Neural progenitor cell (in vitro differentiated cells): ENCODE results near the gene PARP14. TPM values are rescaled to one million over a fixed set of nuclear protein-coding genes. Genes with fewer than 3 reads are reported as not detected.
A peak's percentile ranks its signal among the peaks of the same experiment; 100 is the strongest.
"Not testable (repeated sequence)": the region's sequence is repeated elsewhere in the genome, so short reads cannot be mapped to it uniquely, and the experiment has no call there.

ENCODE experiments used
- DNase-seq: peaks from one replicate; pipeline ENCODE4 v3.0.0-alpha.2; 2016; ENCODE audit warnings: low spot score
- H2AFZ ChIP-seq: fragments of 200-600 bp; sonication (generic); replicated peaks from 2 replicates; pipeline ENCODE4 v1.6.1; 2016; ENCODE audit warnings: antibody characterized with exemption
- H3F3A ChIP-seq: fragments of 200-600 bp; sonication (generic); 2 replicates; pipeline ENCODE4 v1.6.1; 2016; ENCODE audit warnings: antibody characterized with exemption, low read depth
- H3K27ac ChIP-seq: fragments of 200-600 bp; sonication (generic); 2 replicates; pipeline ENCODE4 v1.5.1; 2016; ENCODE audit warnings: mild to moderate bottlenecking
- H3K27me3 ChIP-seq: fragments of 200-600 bp; sonication (generic); 2 replicates; pipeline ENCODE4 v1.6.1; 2016; ENCODE audit warnings: mild to moderate bottlenecking, moderate library complexity
- H3K36me3 ChIP-seq: fragments of 200-600 bp; sonication (generic); 2 replicates; pipeline ENCODE4 v1.5.1; 2016
- H3K4me1 ChIP-seq: fragments of 200-600 bp; sonication (generic); 2 replicates; pipeline ENCODE4 v1.6.1; 2016; ENCODE audit warnings: mixed run types
- H3K4me2 ChIP-seq: fragments of 200-600 bp; sonication (generic); 2 replicates; pipeline ENCODE4 v1.6.1; 2016
- H3K4me3 ChIP-seq: fragments of 200-600 bp; sonication (generic); 2 replicates; pipeline ENCODE4 v1.5.1; 2016
- H3K79me2 ChIP-seq: fragments of 200-600 bp; sonication (generic); 2 replicates; pipeline ENCODE4 v1.6.1; 2016; ENCODE audit warnings: low read depth
- H3K9ac ChIP-seq: fragments of 200-600 bp; sonication (generic); 2 replicates; pipeline ENCODE4 v1.6.1; 2016
- H3K9me3 ChIP-seq: fragments of 200-600 bp; sonication (generic); 2 replicates; pipeline ENCODE4 v1.5.1; 2016; ENCODE audit warnings: low read depth
- H4K20me1 ChIP-seq: fragments of 200-600 bp; sonication (generic); 2 replicates; pipeline ENCODE4 v1.6.1; 2016; ENCODE audit warnings: low read depth
- H3K27ac Mint-ChIP-seq: 3 replicates; pipeline ENCODE4 v1.8.0; 2021; ENCODE audit warnings: mixed read lengths
- H3K27me3 Mint-ChIP-seq: 2 replicates; pipeline ENCODE4 v1.8.0; 2022; ENCODE audit warnings: low read depth, mild to moderate bottlenecking, inconsistent platforms, moderate library complexity, mixed read lengths; ENCODE audit not compliant: insufficient read depth
- H3K36me3 Mint-ChIP-seq: 3 replicates; pipeline ENCODE4 v1.8.0; 2021; ENCODE audit warnings: mixed read lengths
- H3K4me1 Mint-ChIP-seq: 3 replicates; pipeline ENCODE4 v1.8.0; 2021; ENCODE audit warnings: mixed read lengths
- H3K4me3 Mint-ChIP-seq: 3 replicates; pipeline ENCODE4 v1.8.0; 2021; ENCODE audit warnings: mild to moderate bottlenecking, moderate library complexity, mixed read lengths
- H3K9me3 Mint-ChIP-seq: 3 replicates; pipeline ENCODE4 v1.8.0; 2020; ENCODE audit warnings: mixed read lengths
- CTCF ChIP-seq: fragments of 200-600 bp; sonication (generic); IDR thresholded peaks from 2 replicates; pipeline ENCODE4 v1.5.1; 2017; ENCODE audit warnings: antibody characterized with exemption, mild to moderate bottlenecking
- EZH2 ChIP-seq: fragments of 200-600 bp; sonication (generic); IDR thresholded peaks from 2 replicates; pipeline ENCODE4 v1.6.1; 2017; ENCODE audit warnings: antibody characterized with exemption, mild to moderate bottlenecking, moderate library complexity
- EZH2phosphoT487 ChIP-seq: fragments of 200-600 bp; sonication (generic); IDR thresholded peaks from 2 replicates; pipeline ENCODE4 v1.6.1; 2017; ENCODE audit warnings: antibody characterized with exemption
- total RNA-seq: library from RNA; depleted of rRNA; stranded (reverse); fragments of >200 nt; gene quantifications from 2 replicates; pipeline ENCODE4 v1.2.3, GENCODE V29; 2015; ENCODE audit warnings: low replicate concordance

PARP14 gene
- total RNA-seq, 1 donor from 2014 or later: 6.1 TPM

- H3K9me3 Mint-ChIP-seq: peaks cover 14% of the 10 kb centered on the region
- not testable (repeated sequence) for H3K4me3 ChIP-seq, H3K4me2 ChIP-seq, H3K27me3 ChIP-seq, H3K27me3 Mint-ChIP-seq, H3K36me3 Mint-ChIP-seq, H3K4me1 ChIP-seq, H3K4me3 Mint-ChIP-seq, H3K27ac ChIP-seq, H3K36me3 ChIP-seq, H3K79me2 ChIP-seq, H4K20me1 ChIP-seq, H3K27ac Mint-ChIP-seq, DNase-seq, H3K4me1 Mint-ChIP-seq, H3F3A ChIP-seq, H3K9me3 ChIP-seq, H3K9ac ChIP-seq
- peak overlapping the region; percentile 92 for H2AFZ ChIP-seq
Measured at GRCh38 chr3:122658336-122658735, 22.3 kb upstream of the PARP14 start.

- no peaks in the 10 kb centered on the region for H4K20me1 ChIP-seq
- H2AFZ ChIP-seq: peak overlapping the region; percentile 90
- DNase-seq: peak; percentile 61
- no peaks in the 10 kb centered on the region for H3K36me3 Mint-ChIP-seq
- H3K9ac ChIP-seq: no peak overlapping the region
- H3K4me3 ChIP-seq: no peak overlapping the region
- H3K4me2 ChIP-seq: no peak overlapping the region
- H3K79me2 ChIP-seq: no peaks in the 10 kb centered on the region
- H3K27ac ChIP-seq: no peak overlapping the region
- peaks cover 2% of the 10 kb centered on the region for H3K27me3 Mint-ChIP-seq
- H3K36me3 ChIP-seq: no peaks in the 10 kb centered on the region
- peaks cover 3% of the 10 kb centered on the region for H3K27me3 ChIP-seq
- H3K9me3 ChIP-seq: no peaks in the 10 kb centered on the region
- H3K4me1 ChIP-seq: peaks cover 7% of the 10 kb centered on the region
- no peak overlapping the region for H3K27ac Mint-ChIP-seq
- H3K9me3 Mint-ChIP-seq: peaks cover 14% of the 10 kb centered on the region
- no peak overlapping the region for H3K4me3 Mint-ChIP-seq
- peaks cover 5% of the 10 kb centered on the region for H3K4me1 Mint-ChIP-seq
- no peaks in the 10 kb centered on the region for H3F3A ChIP-seq
- no peak for TF ChIP-seq EZH2
- peak; percentile 51 for TF ChIP-seq CTCF
Measured at GRCh38 chr3:122660297-122660974, 20.2 kb upstream of the PARP14 start.

- no peaks in the 10 kb centered on the region for H3K36me3 ChIP-seq
- H2AFZ ChIP-seq: no peak overlapping the region
- H3K9me3 ChIP-seq: no peaks in the 10 kb centered on the region
- peaks cover 7% of the 10 kb centered on the region for H3K4me1 ChIP-seq
- Mint-ChIP-seq H3K4me3 (no peak overlapping the region), H3K27me3 (peaks cover 2% of the 10 kb centered on the region), H3K4me1 (peaks cover 5% of the 10 kb centered on the region), H3K36me3 (no peaks in the 10 kb centered on the region), H3K9me3 (peaks cover 14% of the 10 kb centered on the region), H3K27ac (no peak overlapping the region)
- no peak overlapping the region for H3K27ac ChIP-seq
- H3K9ac ChIP-seq: no peak overlapping the region
- no peaks in the 10 kb centered on the region for H3F3A ChIP-seq
- TF ChIP-seq CTCF: no peak
- TF ChIP-seq EZH2: no peak
- TF ChIP-seq EZH2phosphoT487: no peak
- H3K4me2 ChIP-seq: no peak overlapping the region
- H3K4me3 ChIP-seq: no peak overlapping the region
- DNase-seq: no peak
- H3K79me2 ChIP-seq: no peaks in the 10 kb centered on the region
- no peaks in the 10 kb centered on the region for H4K20me1 ChIP-seq
- peaks cover 3% of the 10 kb centered on the region for H3K27me3 ChIP-seq
Measured at GRCh38 chr3:122661633-122662032, 19.0 kb upstream of the PARP14 start.

- no peak for TF ChIP-seq EZH2phosphoT487
- no peak for TF ChIP-seq EZH2
- TF ChIP-seq CTCF: no peak
- Mint-ChIP-seq H3K27ac (no peak overlapping the region), H3K4me3 (no peak overlapping the region), H3K9me3 (peaks cover 14% of the 10 kb centered on the region), H3K36me3 (no peaks in the 10 kb centered on the region), H3K27me3 (no peaks in the 10 kb centered on the region), H3K4me1 (peaks cover 5% of the 10 kb centered on the region)
- Histone ChIP-seq H3K9me3 (no peaks in the 10 kb centered on the region), H4K20me1 (no peaks in the 10 kb centered on the region), H3K27me3 (peaks cover 3% of the 10 kb centered on the region), H3K27ac (no peak overlapping the region), H3K36me3 (no peaks in the 10 kb centered on the region), H3F3A (no peaks in the 10 kb centered on the region), H3K4me2 (no peak overlapping the region), H3K79me2 (no peaks in the 10 kb centered on the region), H2AFZ (no peak overlapping the region), H3K9ac (no peak overlapping the region), H3K4me3 (no peak overlapping the region), H3K4me1 (peaks cover 7% of the 10 kb centered on the region)
- DNase-seq: no peak
Measured at GRCh38 chr3:122662505-122662904, 18.1 kb upstream of the PARP14 start.
